Endothelial cell of umbilical vein (primary cell): Measurements from ENCODE around the gene LMX1A. TPM values are rescaled to one million over a fixed set of nuclear protein-coding genes. Genes with fewer than 3 reads are reported as not detected.

Source experiments
- BruUV-seq: library from RNA; stranded (reverse); fragments of 400-500 nt; replicated peaks from 2 replicates; lab custom pipeline; 2021; lab: Mats Ljungman, UMichigan
- CTCF ChIA-PET: fragments of 300-600, 350-600 bp; sonication (Branson Sonifier 250); formaldehyde crosslinking; loops from one replicate; lab custom pipeline; 2021; ENCODE audit warnings: antibody characterized with exemption, inconsistent platforms; lab: Charles Lee
- POLR2A ChIA-PET: fragments of 300-600, 350-600 bp; sonication (Branson Sonifier 250); formaldehyde crosslinking; loops from one replicate; lab custom pipeline; 2021; ENCODE audit warnings: antibody characterized with exemption, inconsistent platforms; lab: Charles Lee
- DNase-seq: peaks from one replicate; pipeline ENCODE4 v3.0.0-alpha.2; 2011; ENCODE audit warnings: low read depth, low spot score
- FAIRE-seq: peaks from 2 replicates; lab custom pipeline; 2011; peaks lifted over from hg19 to GRCh38; lab: Jason Lieb, UNC
- H2AFZ ChIP-seq: 2 replicates; pipeline ENCODE4 v1.6.0; 2012; ENCODE audit warnings: low read depth, low read length, control low read depth, inconsistent platforms
- H3K27ac ChIP-seq: 2 replicates; pipeline ENCODE4 v1.5.1; 2011; ENCODE audit warnings: low read depth, mild to moderate bottlenecking, control low read depth, low read length, moderate library complexity; ENCODE audit not compliant: insufficient read depth
- H3K27me3 ChIP-seq, 2 experiments: 2 replicates each; pipeline versions ENCODE4 v1.6.0 to v1.6.1; 2011; ENCODE audit warnings: low read length in 2 of 2, mixed read lengths in 1 of 2; ENCODE audit not compliant: control insufficient read depth in 2 of 2, insufficient read depth in 2 of 2
- H3K36me3 ChIP-seq, 2 experiments: 2 replicates in 1 of 2; 3 replicates in 1 of 2; pipeline ENCODE4 v1.5.1; 2011; ENCODE audit warnings: low read length in 2 of 2, mild to moderate bottlenecking in 1 of 2, moderate library complexity in 1 of 2; ENCODE audit not compliant: control insufficient read depth in 2 of 2, insufficient read depth in 2 of 2; ENCODE audit errors: extremely low read depth in 1 of 2
- H3K4me1 ChIP-seq: 3 replicates; pipeline ENCODE4 v1.5.1; 2011; ENCODE audit warnings: mild to moderate bottlenecking, low read length; ENCODE audit not compliant: control insufficient read depth, insufficient read depth; ENCODE audit errors: extremely low read depth
- H3K4me2 ChIP-seq: 2 replicates; pipeline ENCODE4 v1.6.1; 2011; ENCODE audit warnings: low read length, control low read depth, mixed read lengths; ENCODE audit not compliant: insufficient read depth
- H3K4me3 ChIP-seq, 3 experiments: fragments of 200-600 bp in 1 of 3; sonication (generic), shearing (Covaris generic) in 1 of 3; replicated peaks in 1 of 3; 2 replicates each; pipeline ENCODE4 v1.5.1; 2011 to 2016; ENCODE audit warnings: control low read depth in 3 of 3, low read length in 3 of 3, mild to moderate bottlenecking in 2 of 3, inconsistent platforms in 1 of 3, low read depth in 1 of 3, moderate library complexity in 1 of 3; ENCODE audit not compliant: insufficient read depth in 1 of 3
- H3K79me2 ChIP-seq: 2 replicates; pipeline ENCODE4 v1.6.0; 2012; ENCODE audit warnings: low read length, inconsistent platforms; ENCODE audit not compliant: control insufficient read depth, insufficient read depth
- H3K9ac ChIP-seq: replicated peaks from 2 replicates; pipeline ENCODE3; 2011; ENCODE audit warnings: low read length, control low read depth; ENCODE audit not compliant: insufficient read depth; ENCODE audit errors: extremely low read depth
- H3K9me1 ChIP-seq: replicated peaks from 3 replicates; pipeline ENCODE4 v1.6.0; 2011; ENCODE audit warnings: mild to moderate bottlenecking, low read length; ENCODE audit not compliant: control insufficient read depth, insufficient read depth; ENCODE audit errors: extremely low read depth
- H3K9me3 ChIP-seq: replicated peaks from 2 replicates; pipeline ENCODE4 v1.5.1; 2012; ENCODE audit warnings: low read length, inconsistent platforms; ENCODE audit not compliant: control insufficient read depth, insufficient read depth
- H4K20me1 ChIP-seq: replicated peaks from 2 replicates; pipeline ENCODE3; 2011; ENCODE audit warnings: mild to moderate bottlenecking, low read length; ENCODE audit not compliant: control insufficient read depth, insufficient read depth; ENCODE audit errors: extremely low read depth
- EZH2 ChIP-seq: IDR thresholded peaks from 2 replicates; pipeline ENCODE4 v1.6.1; 2012; ENCODE audit warnings: borderline replicate concordance, low read depth, mild to moderate bottlenecking, moderate library complexity, low read length, inconsistent platforms; ENCODE audit not compliant: severe bottlenecking
- FOS ChIP-seq: IDR thresholded peaks from 2 replicates; pipeline ENCODE4 v1.6.1; 2011; ENCODE audit warnings: mild to moderate bottlenecking, low read length, moderate library complexity, borderline replicate concordance; ENCODE audit not compliant: insufficient read depth
- GATA2 ChIP-seq: IDR thresholded peaks from 2 replicates; pipeline ENCODE4 v1.7.0; 2011; ENCODE audit warnings: low read depth, mild to moderate bottlenecking, moderate library complexity, mixed read lengths, low read length; ENCODE audit not compliant: insufficient read length, insufficient read depth
- JUN ChIP-seq: IDR thresholded peaks from 2 replicates; pipeline ENCODE4 v1.6.1; 2011; ENCODE audit warnings: borderline replicate concordance, low read depth; ENCODE audit not compliant: insufficient read length, insufficient read depth
- MYC ChIP-seq: IDR thresholded peaks from one replicate; pipeline ENCODE4 v1.6.1; 2011; ENCODE audit warnings: mild to moderate bottlenecking, low read depth, low read length
- POLR2A ChIP-seq: IDR thresholded peaks from 2 replicates; pipeline ENCODE4 v1.6.1; 2012; ENCODE audit warnings: low read depth, mild to moderate bottlenecking, control low read depth, low read length
- POLR2AphosphoS5 ChIP-seq: IDR thresholded peaks from 2 replicates; pipeline ENCODE4 v1.6.1; 2012; ENCODE audit warnings: low read depth, mild to moderate bottlenecking, control low read depth, low read length, moderate library complexity; ENCODE audit not compliant: insufficient read depth
- dilution Hi-C: fragments of 300-500 bp; cut with MboI; formaldehyde crosslinking; loops from one replicate; pipeline ENCODE4 v1.15.0; 2019; ENCODE audit warnings: low sequenced_read_pairs; ENCODE audit not compliant: extremely low pct_ligation_motif_present
- intact Hi-C: fragments of 100-400 bp; cut with micrococcal nuclease; formaldehyde crosslinking; loops from one replicate; pipeline ENCODE4 v1.10.0; 2022
- polyA plus RNA-seq, 4 experiments: library from polyadenylated mRNA; depleted of rRNA in 3 of 4; stranded (reverse) in 3 of 4; unstranded in 1 of 4; fragments of >200 nt; gene quantifications; 2 replicates each; pipeline versions ENCODE4 v1.2.1 to v1.2.3, GENCODE V29; 2011 to 2012; ENCODE audit warnings: missing spikeins in 1 of 4
- total RNA-seq: library from RNA; stranded (reverse); gene quantifications from 2 replicates; pipeline ENCODE4 v1.2.3, GENCODE V29; 2021
- TF ChIP-seq, protein P1 (sequence below): IDR thresholded peaks from 2 replicates; pipeline ENCODE4 v1.6.1; 2011; ENCODE audit not compliant: insufficient read depth, insufficient read length
- TF ChIP-seq, protein P2 (sequence below), 2 donors: IDR thresholded peaks; 1 replicate in 1 of 2; 2 replicates in 1 of 2; pipeline ENCODE4 v1.5.1; 2011; ENCODE audit warnings: low read length in 2 of 2, mild to moderate bottlenecking in 2 of 2, moderate library complexity in 2 of 2, control low read depth in 1 of 2, inconsistent platforms in 1 of 2, low read depth in 1 of 2; ENCODE audit not compliant: insufficient read depth in 1 of 2; ENCODE audit errors: extremely low read depth in 1 of 2

Gene LMX1A
- total and polyA plus RNA-seq, 2 donors (not counting 3 experiments of a cell fraction or from before 2014, with no cell fraction given): not detected

DNA sequence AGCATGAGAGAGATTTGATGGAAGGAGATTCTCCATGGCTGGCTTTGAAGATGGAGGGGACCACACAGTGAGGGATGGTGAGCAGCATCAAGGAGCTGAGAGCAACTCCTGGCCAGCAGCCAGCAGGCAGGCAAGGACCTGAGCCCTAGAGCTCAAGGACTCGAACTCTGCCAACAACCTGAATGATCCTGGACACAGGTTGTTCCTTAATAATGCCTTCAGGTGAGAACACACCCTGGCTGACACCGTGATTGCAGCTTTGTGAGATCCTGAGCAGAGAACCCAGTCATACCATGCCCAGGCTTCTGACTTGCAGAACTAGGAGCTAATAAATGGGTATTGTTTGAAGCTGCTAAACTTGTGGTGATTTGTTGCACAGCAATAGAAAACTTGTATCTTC, 183.1 kb downstream of the LMX1A start:
- ChIA-PET CTCF (no interaction called here), POLR2A (no interaction called here)
- Histone ChIP-seq H3K9me1 (no peaks in the 10 kb centered on the region), H3K79me2 (no peaks in the 10 kb centered on the region), H3K4me3 (no peak overlapping the region), H3K27ac (no peak overlapping the region), H3K36me3 (no peaks in the 10 kb centered on the region), H3K4me1 (no peaks in the 10 kb centered on the region), H3K9ac (no peak overlapping the region), H2AFZ (no peak overlapping the region), H4K20me1 (no peaks in the 10 kb centered on the region), H3K9me3 (no peaks in the 10 kb centered on the region), H3K27me3 (no peaks in the 10 kb centered on the region), H3K4me2 (no peak overlapping the region)
- no peak for DNase-seq
- FAIRE-seq: no peak
- dilution Hi-C loops (no loop called here), intact Hi-C loops (no loop called here)
- TF ChIP-seq GATA2 (no peak), FOS (no peak), POLR2A (no peak), JUN (no peak), POLR2AphosphoS5 (no peak), EZH2 (no peak), MYC (no peak)
- TF ChIP-seq, protein P1, sequence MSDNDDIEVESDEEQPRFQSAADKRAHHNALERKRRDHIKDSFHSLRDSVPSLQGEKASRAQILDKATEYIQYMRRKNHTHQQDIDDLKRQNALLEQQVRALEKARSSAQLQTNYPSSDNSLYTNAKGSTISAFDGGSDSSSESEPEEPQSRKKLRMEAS: no peak
- TF ChIP-seq, protein P2, sequence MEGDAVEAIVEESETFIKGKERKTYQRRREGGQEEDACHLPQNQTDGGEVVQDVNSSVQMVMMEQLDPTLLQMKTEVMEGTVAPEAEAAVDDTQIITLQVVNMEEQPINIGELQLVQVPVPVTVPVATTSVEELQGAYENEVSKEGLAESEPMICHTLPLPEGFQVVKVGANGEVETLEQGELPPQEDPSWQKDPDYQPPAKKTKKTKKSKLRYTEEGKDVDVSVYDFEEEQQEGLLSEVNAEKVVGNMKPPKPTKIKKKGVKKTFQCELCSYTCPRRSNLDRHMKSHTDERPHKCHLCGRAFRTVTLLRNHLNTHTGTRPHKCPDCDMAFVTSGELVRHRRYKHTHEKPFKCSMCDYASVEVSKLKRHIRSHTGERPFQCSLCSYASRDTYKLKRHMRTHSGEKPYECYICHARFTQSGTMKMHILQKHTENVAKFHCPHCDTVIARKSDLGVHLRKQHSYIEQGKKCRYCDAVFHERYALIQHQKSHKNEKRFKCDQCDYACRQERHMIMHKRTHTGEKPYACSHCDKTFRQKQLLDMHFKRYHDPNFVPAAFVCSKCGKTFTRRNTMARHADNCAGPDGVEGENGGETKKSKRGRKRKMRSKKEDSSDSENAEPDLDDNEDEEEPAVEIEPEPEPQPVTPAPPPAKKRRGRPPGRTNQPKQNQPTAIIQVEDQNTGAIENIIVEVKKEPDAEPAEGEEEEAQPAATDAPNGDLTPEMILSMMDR (IDR thresholded peaks at IDR 0.05; ENCODE audit: extremely low read depth in 1 of 2, insufficient read depth in 1 of 2, low read depth in 1 of 2, low read length in 2 of 2): no peak
- no TSS peak for BruUV-seq
